Glutamatergic neuron (in vitro differentiated cells): Measurements from ENCODE around the gene NFIA. TPM values are rescaled to one million over a fixed set of nuclear protein-coding genes. Genes with fewer than 3 reads are reported as not detected.

ENCODE experiments used
- DNase-seq: peaks from one replicate; pipeline ENCODE4 v3.0.0; 2022
- H3K27ac Mint-ChIP-seq: one replicate; pipeline ENCODE4 v1.8.0; 2020; ENCODE audit warnings: mild to moderate bottlenecking, mixed read lengths, inconsistent platforms; ENCODE audit not compliant: unreplicated experiment
- H3K27me3 Mint-ChIP-seq: one replicate; pipeline ENCODE4 v1.8.0; 2020; ENCODE audit warnings: mild to moderate bottlenecking, moderate library complexity, mixed read lengths, inconsistent platforms; ENCODE audit not compliant: unreplicated experiment
- H3K36me3 Mint-ChIP-seq: one replicate; pipeline ENCODE4 v1.8.0; 2020; ENCODE audit warnings: mild to moderate bottlenecking, mixed read lengths, inconsistent platforms; ENCODE audit not compliant: unreplicated experiment
- H3K4me1 Mint-ChIP-seq: one replicate; pipeline ENCODE4 v1.8.0; 2020; ENCODE audit warnings: mild to moderate bottlenecking, low read depth, mixed read lengths, inconsistent platforms; ENCODE audit not compliant: unreplicated experiment
- H3K4me3 Mint-ChIP-seq: one replicate; pipeline ENCODE4 v1.8.0; 2020; ENCODE audit warnings: mild to moderate bottlenecking, mixed read lengths, inconsistent platforms; ENCODE audit not compliant: unreplicated experiment
- H3K9me3 Mint-ChIP-seq: one replicate; pipeline ENCODE4 v1.8.0; 2020; ENCODE audit warnings: mild to moderate bottlenecking, moderate library complexity, mixed read lengths, inconsistent platforms; ENCODE audit not compliant: unreplicated experiment
- CTCF ChIP-seq: fragments of 200-600 bp; sonication (generic); IDR thresholded peaks from one replicate; pipeline ENCODE4 v1.5.0; 2021; ENCODE audit not compliant: partially characterized antibody, unreplicated experiment
- total RNA-seq: library from RNA; stranded (reverse); fragmentation: NEBNext Ultra II Directional; extraction: Animal tissue kit (Norgen Biotek cat#: 25700); gene quantifications from one replicate; pipeline ENCODE4 v1.2.1, GENCODE V29; 2021; ENCODE audit not compliant: unreplicated experiment

The NFIA gene
- total RNA-seq, 1 donor from 2014 or later = 16.4 TPM

- H3K4me1 Mint-ChIP-seq = peaks cover 25% of the 10 kb centered on the region
- H3K27me3 Mint-ChIP-seq = no peaks in the 10 kb centered on the region
- DNase-seq = no peak
- H3K9me3 Mint-ChIP-seq = no peaks in the 10 kb centered on the region
- H3K27ac Mint-ChIP-seq = no peak overlapping the region
- H3K4me3 Mint-ChIP-seq = no peak overlapping the region
- no peak for TF ChIP-seq CTCF
- peaks cover 4% of the 10 kb centered on the region for H3K36me3 Mint-ChIP-seq
Measured at GRCh38 chr1:61263905-61264824, 181.8 kb downstream of the NFIA start.

GRCh38 chr1:61264825-61265242 is 182.5 kb downstream of the NFIA start:
- no peak overlapping the region for H3K4me3 Mint-ChIP-seq
- H3K4me1 Mint-ChIP-seq = peaks cover 27% of the 10 kb centered on the region
- no peak for DNase-seq
- peaks cover 4% of the 10 kb centered on the region for H3K36me3 Mint-ChIP-seq
- H3K27me3 Mint-ChIP-seq = no peaks in the 10 kb centered on the region
- TF ChIP-seq CTCF = no peak
- no peaks in the 10 kb centered on the region for H3K9me3 Mint-ChIP-seq
- H3K27ac Mint-ChIP-seq = no peak overlapping the region

GRCh38 chr1:61265665-61266064 is 183.3 kb downstream of the NFIA start:
- H3K4me1 Mint-ChIP-seq = peaks cover 35% of the 10 kb centered on the region
- DNase-seq = no peak
- no peaks in the 10 kb centered on the region for H3K9me3 Mint-ChIP-seq
- H3K27me3 Mint-ChIP-seq = no peaks in the 10 kb centered on the region
- H3K27ac Mint-ChIP-seq = no peak overlapping the region
- H3K4me3 Mint-ChIP-seq = no peak overlapping the region
- H3K36me3 Mint-ChIP-seq = peaks cover 4% of the 10 kb centered on the region
- TF ChIP-seq CTCF = no peak

GRCh38 chr1:61266738-61267137 is 184.4 kb downstream of the NFIA start:
- Mint-ChIP-seq H3K36me3 (peaks cover 4% of the 10 kb centered on the region), H3K27me3 (no peaks in the 10 kb centered on the region), H3K9me3 (no peaks in the 10 kb centered on the region), H3K27ac (no peak overlapping the region), H3K4me3 (no peak overlapping the region), H3K4me1 (peaks cover 40% of the 10 kb centered on the region)
- TF ChIP-seq CTCF = no peak
- no peak for DNase-seq
